Pancreas (tissue), 10 donors: Measurements from ENCODE around the gene INF2. TPM values are rescaled to one million over a fixed set of nuclear protein-coding genes. Genes with fewer than 3 reads are reported as not detected.

Source experiments
- ATAC-seq, 4 donors: fragments of 200-7000 bp; cut with Tn5 transposase; one replicate each; pipeline versions ENCODE4 v1.8.0 to v1.9.1; 2020; ENCODE audit warnings: mild to moderate bottlenecking in 4 of 4, moderate library complexity in 4 of 4
- DNase-seq, 6 donors: peaks; one replicate each; pipeline ENCODE4 v3.0.0-alpha.2; 2020
- FAIRE-seq: peaks from 2 replicates; lab custom pipeline; 2012; peaks lifted over from hg19 to GRCh38; lab: Jason Lieb, UNC
- H3K27ac ChIP-seq, 4 donors: fragments of 200-600 bp; sonication (generic); 1 replicate in 3 of 4; 2 replicates in 1 of 4; pipeline versions ENCODE4 v1.5.0 to v1.8.0; 2020
- H3K27me3 ChIP-seq, 4 donors: fragments of 200-600 bp; one replicate each; pipeline ENCODE4 v1.8.0; 2021
- H3K36me3 ChIP-seq, 3 donors: fragments of 200-600 bp; sonication (generic) in 1 of 3; one replicate each; pipeline versions ENCODE4 v1.5.0 to v1.8.0; 2020 to 2021
- H3K4me1 ChIP-seq, 3 donors: fragments of 200-600 bp; one replicate each; pipeline ENCODE4 v1.8.0; 2021
- H3K4me3 ChIP-seq, 4 donors: fragments of 200-600 bp; sonication (generic) in 2 of 4; one replicate each; pipeline versions ENCODE4 v1.5.0 to v1.8.0; 2020 to 2021
- H3K9me3 ChIP-seq, 4 donors: fragments of 200-600 bp; one replicate each; pipeline ENCODE4 v1.8.0; 2021
- CTCF ChIP-seq, 4 donors: fragments of 200-600 bp; sonication (generic) in 3 of 4; IDR thresholded peaks; one replicate each; pipeline versions ENCODE4 v1.5.0 to v1.8.0; 2021; ENCODE audit warnings: antibody characterized with exemption in 4 of 4
- WGBS, 2 donors: extraction: QIAGEN DNeasy Blood & Tissue Kit; methylation state at CpG; one replicate each; pipeline ENCODE4 v1.1.7; 2013; 5-methylcytosine and 5-hydroxymethylcytosine counted together
- intact Hi-C, 3 donors: fragments of 100-400 bp; cut with DNase I; formaldehyde crosslinking; loops; one replicate each; pipeline versions ENCODE4 v1.11.1 to v1.14.2; 2022
- polyA plus RNA-seq, 2 donors: library from polyadenylated mRNA; stranded (reverse); fragments of 200-250 nt; gene quantifications; one replicate each; pipeline ENCODE4 v1.2.3, GENCODE V29; 2013
- total RNA-seq, 6 donors: library from RNA; stranded (reverse); fragmentation: NEBNext Ultra II Directional in 4 of 6; extraction: Animal tissue kit (Norgen Biotek cat#: 25700) in 4 of 6; gene quantifications; one replicate each; pipeline versions ENCODE4 v1.2.1 to v1.2.4, GENCODE V29; 2021 to 2023
- donor health status: healthy with polysubstance abuse.
- donor health status: DM: no; HTN: no; CAD: no; lungs with moderate emphysema.
- donor health status: DM: no; HTN: no; CAD: no.
- donor health status: control.
- donor health status: control.
- donor health status: Bipolar disorder and iron deficiency.
- donor health status: DM: yes; HTN: yes; CAD: no.
- donor health status: DM: no; HTN: no; CAD: no.
- donor health status: DM: no; HTN: no; CAD: no.
- donor health status: DM: yes; HTN: yes; CAD: no.

The INF2 gene
- total and polyA plus RNA-seq, 8 donors: 20.4 to 80.8 (median 27.8) TPM

- no peak for DNase-seq
- no peak for ATAC-seq
- Histone ChIP-seq H3K4me1 (no peaks in the 10 kb centered on the region), H3K27me3 (no peaks in the 10 kb centered on the region), H3K36me3 (peaks cover 0 to 8% (median 0%) of the 10 kb centered on the region in 3 donors), H3K4me3 (no peak overlapping the region), H3K9me3 (no peaks in the 10 kb centered on the region), H3K27ac (no peak overlapping the region)
- intact Hi-C loops: no loop called here
- FAIRE-seq: no peak
- 80 to 88% methylated on average over 20 of the region's 20 CpGs for WGBS, 2 donors
- no peak for TF ChIP-seq CTCF (IDR thresholded peaks at IDR 0.05)
These were observed 28.2 kb downstream of the INF2 start for GRCh38 chr14:104717646-104718045.

DNA sequence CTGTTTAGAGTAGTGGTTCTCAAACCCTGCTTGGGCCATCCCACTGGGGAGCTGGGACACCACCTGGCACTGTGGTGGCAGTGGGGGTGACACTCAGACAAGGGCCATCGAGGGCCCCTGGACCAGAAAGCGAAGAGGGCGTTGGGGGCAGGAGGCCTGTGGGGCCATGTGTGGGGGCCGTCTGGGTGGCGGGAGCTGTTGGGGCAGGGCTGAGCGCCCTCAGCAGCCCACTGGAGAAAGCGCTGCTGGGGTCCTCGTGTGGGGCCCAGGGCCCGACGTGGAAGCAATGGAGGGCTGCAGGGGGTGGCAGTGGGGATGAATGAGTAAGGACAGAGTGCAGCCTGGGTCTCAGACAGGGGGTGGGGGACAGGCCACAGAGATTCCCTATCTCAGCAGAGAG lies 28.7 kb downstream of the INF2 start:
- H3K27me3 ChIP-seq: no peaks in the 10 kb centered on the region
- no peak overlapping the region for H3K27ac ChIP-seq
- ATAC-seq (no peak), DNase-seq (no peak), FAIRE-seq (no peak)
- WGBS, 2 donors: 91 to 92% methylated on average over 10 of the region's 10 CpGs
- intact Hi-C loops: no loop called here
- peaks cover 0 to 8% (median 0%) of the 10 kb centered on the region in 3 donors for H3K36me3 ChIP-seq
- H3K4me1 ChIP-seq: no peaks in the 10 kb centered on the region
- H3K4me3 ChIP-seq: no peak overlapping the region
- TF ChIP-seq CTCF (IDR thresholded peaks at IDR 0.05): no peak
- H3K9me3 ChIP-seq: no peaks in the 10 kb centered on the region

- Histone ChIP-seq H3K4me3 (no peak overlapping the region), H3K27me3 (no peaks in the 10 kb centered on the region), H3K36me3 (peaks cover 0 to 6% (median 0%) of the 10 kb centered on the region in 3 donors), H3K4me1 (peaks cover 0 to 3% (median 0%) of the 10 kb centered on the region in 3 donors), H3K9me3 (no peaks in the 10 kb centered on the region), H3K27ac (no peak overlapping the region)
- DNase-seq: no peak
- intact Hi-C loops: no loop called here
- WGBS, 2 donors: 90 to 93% methylated on average over 11 of the region's 11 CpGs
- no peak for FAIRE-seq
- ATAC-seq: no peak
- TF ChIP-seq CTCF (IDR thresholded peaks at IDR 0.05): no peak
These were observed 29.5 kb downstream of the INF2 start for GRCh38 chr14:104718871-104719270.

DNA sequence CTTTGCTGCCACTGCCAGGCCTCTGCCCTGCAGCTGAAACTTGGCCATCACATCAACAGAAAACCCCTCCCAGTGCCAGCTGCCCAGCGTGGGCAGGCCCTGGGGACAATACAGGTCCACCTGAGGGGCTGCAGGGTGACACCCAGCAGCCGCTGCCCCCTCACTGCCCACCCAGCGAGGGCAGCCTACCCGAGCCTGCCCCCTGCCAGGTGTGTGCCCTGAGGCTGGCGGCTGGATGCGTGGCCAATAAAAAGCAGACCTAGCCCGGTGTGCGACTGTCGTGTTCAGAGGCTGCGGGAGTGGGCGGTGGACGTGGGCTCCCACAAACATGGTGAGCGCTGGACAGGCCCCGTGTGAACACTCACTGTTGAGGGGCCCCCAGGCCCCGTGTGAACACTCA lies 29.9 kb downstream of the INF2 start:
- WGBS, 2 donors: 90% methylated on average over 15 of the region's 15 CpGs
- FAIRE-seq (no peak), ATAC-seq (no peak), DNase-seq (no peak)
- H3K9me3 ChIP-seq: no peaks in the 10 kb centered on the region
- no peak overlapping the region for H3K4me3 ChIP-seq
- intact Hi-C loops: no loop called here
- H3K4me1 ChIP-seq: peaks cover 0 to 3% (median 0%) of the 10 kb centered on the region in 3 donors
- TF ChIP-seq CTCF (IDR thresholded peaks at IDR 0.05): no peak
- no peak overlapping the region for H3K27ac ChIP-seq
- peaks cover 0 to 2% (median 0%) of the 10 kb centered on the region in 3 donors for H3K36me3 ChIP-seq
- H3K27me3 ChIP-seq: no peaks in the 10 kb centered on the region

DNA sequence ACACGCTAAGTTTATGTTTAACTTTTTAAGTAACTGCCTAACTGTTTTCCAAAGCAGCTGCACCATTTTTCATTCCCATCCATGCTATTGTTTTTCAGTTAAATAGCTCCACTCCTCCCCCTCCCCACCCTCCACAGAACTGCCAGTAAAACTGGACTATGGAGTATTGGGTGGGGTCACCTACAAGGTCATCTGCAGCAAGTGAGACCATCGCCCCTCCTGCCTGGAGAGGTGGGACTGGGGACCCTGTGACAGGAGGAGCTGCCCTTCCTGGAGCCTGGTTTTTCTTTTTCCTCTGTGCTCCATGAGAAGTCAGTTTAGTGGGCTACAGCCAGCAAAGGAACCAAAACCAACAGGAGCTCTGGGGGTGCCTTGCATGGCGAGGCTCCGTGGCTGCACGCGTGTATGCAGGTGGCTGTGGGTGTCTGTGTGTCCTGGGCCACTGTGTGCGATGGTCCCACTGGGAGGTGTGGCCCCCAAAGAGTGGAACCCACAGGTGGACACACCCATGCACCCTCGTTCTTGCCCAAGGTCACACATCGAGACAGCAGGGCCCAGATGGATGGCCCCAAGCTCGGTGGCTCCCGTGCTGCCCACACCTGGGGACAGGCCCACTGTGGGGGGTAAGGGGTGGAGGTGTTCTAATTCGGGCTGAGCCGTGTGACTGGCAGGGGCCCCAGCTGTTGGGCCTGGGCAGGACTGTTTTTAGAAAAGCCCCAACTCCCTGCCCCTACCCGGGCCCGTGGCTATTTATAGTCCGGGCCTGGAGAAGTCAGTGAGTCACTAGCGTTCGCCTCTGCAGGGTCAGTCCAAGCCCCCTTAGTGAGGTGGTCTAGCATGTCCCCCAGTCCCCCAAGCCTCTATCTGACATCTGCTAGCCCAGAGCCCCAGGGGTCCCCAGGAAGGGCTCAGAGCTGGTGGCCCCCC lies 32.4 kb downstream of the INF2 start:
- no peak for TF ChIP-seq CTCF (IDR thresholded peaks at IDR 0.05)
- no peak overlapping the region for H3K27ac ChIP-seq
- H3K4me1 ChIP-seq: peaks cover 0 to 3% (median 0%) of the 10 kb centered on the region in 3 donors
- H3K9me3 ChIP-seq: no peaks in the 10 kb centered on the region
- WGBS, 2 donors: 77 to 89% methylated on average over 18 of the region's 18 CpGs
- no peak overlapping the region for H3K4me3 ChIP-seq
- H3K36me3 ChIP-seq: no peaks in the 10 kb centered on the region
- no peak for DNase-seq
- no peaks in the 10 kb centered on the region for H3K27me3 ChIP-seq
- no peak for ATAC-seq
- intact Hi-C loops: no loop called here
- FAIRE-seq: no peak
